Stimulated activated CD4-positive, alpha-beta T cell treated with anti-CD3 and anti-CD28 coated beads, Interleukin-2, amount 100 ng/mL, for 48 hours (primary cell): Measurements from ENCODE around the gene S100A16.
"Not testable (repeated sequence)": the region's sequence is repeated elsewhere in the genome, so short reads cannot be mapped to it uniquely, and the experiment has no call there.

Experiments used
- DNase-seq, 2 donors: peaks; one replicate each; pipeline ENCODE4 v3.0.0-alpha.2; 2020

The S100A16 gene

GRCh38 chr1:153582836-153583235 lies 30.1 kb downstream of the S100A16 start:
- DNase-seq, result not testable (repeated sequence)

GRCh38 chr1:153578936-153579335 lies 34.0 kb downstream of the S100A16 start:
- DNase-seq, result no peak

GRCh38 chr1:153578490-153578889 lies 34.4 kb downstream of the S100A16 start:
- DNase-seq, result no peak

GRCh38 chr1:153577624-153578051 lies 35.3 kb downstream of the S100A16 start:
- DNase-seq, result no peak

GRCh38 chr1:153577138-153577537 lies 35.8 kb downstream of the S100A16 start:
- no peak for DNase-seq

GRCh38 chr1:153575497-153575896 lies 37.4 kb downstream of the S100A16 start:
- not testable (repeated sequence) for DNase-seq

- DNase-seq, result not testable (repeated sequence)
Measured at GRCh38 chr1:153575081-153575491, 37.9 kb downstream of the S100A16 start.

GRCh38 chr1:153573351-153573750 lies 39.6 kb downstream of the S100A16 start:
- no peak for DNase-seq

GRCh38 chr1:153572569-153573015 lies 40.3 kb downstream of the S100A16 start:
- DNase-seq, result peak; percentile 51 to 61

GRCh38 chr1:153571706-153572105 lies 41.2 kb downstream of the S100A16 start:
- no peak for DNase-seq

- DNase-seq, result no peak
Measured at GRCh38 chr1:153570874-153571273, 42.1 kb downstream of the S100A16 start.

GRCh38 chr1:153569465-153569864 lies 43.5 kb downstream of the S100A16 start:
- DNase-seq, result no peak

- DNase-seq, result peak; percentile 89 to 91
Measured at GRCh38 chr1:153568367-153569099, 44.4 kb downstream of the S100A16 start.

- DNase-seq, result peak; percentile 41 to 49
Measured at GRCh38 chr1:153567621-153568366, 45.1 kb downstream of the S100A16 start.

GRCh38 chr1:153566414-153567371 lies 46.2 kb downstream of the S100A16 start:
- peak; percentile 76 to 80 for DNase-seq

GRCh38 chr1:153565529-153566374 lies 47.2 kb downstream of the S100A16 start, which contains the start of gene S100A2:
S100A2 (minus strand) TSS chr1:153565844; CDS start chr1:153563877, 1,967 bp downstream.
- peak; percentile 48 to 50 for DNase-seq

GRCh38 chr1:153563991-153564390 lies 48.9 kb downstream of the S100A16 start:
- DNase-seq, result no peak

GRCh38 chr1:153563483-153563901 lies 49.4 kb downstream of the S100A16 start:
- DNase-seq, result no peak

- DNase-seq, result not testable (repeated sequence)
Measured at GRCh38 chr1:153562021-153562420, 50.9 kb downstream of the S100A16 start.

GRCh38 chr1:153561466-153561985 lies 51.4 kb downstream of the S100A16 start:
- no peak for DNase-seq

- DNase-seq, result no peak
Measured at GRCh38 chr1:153560771-153561465, 52.0 kb downstream of the S100A16 start.
